Measurements from ENCODE around the gene CFAP20DC.

DNA sequence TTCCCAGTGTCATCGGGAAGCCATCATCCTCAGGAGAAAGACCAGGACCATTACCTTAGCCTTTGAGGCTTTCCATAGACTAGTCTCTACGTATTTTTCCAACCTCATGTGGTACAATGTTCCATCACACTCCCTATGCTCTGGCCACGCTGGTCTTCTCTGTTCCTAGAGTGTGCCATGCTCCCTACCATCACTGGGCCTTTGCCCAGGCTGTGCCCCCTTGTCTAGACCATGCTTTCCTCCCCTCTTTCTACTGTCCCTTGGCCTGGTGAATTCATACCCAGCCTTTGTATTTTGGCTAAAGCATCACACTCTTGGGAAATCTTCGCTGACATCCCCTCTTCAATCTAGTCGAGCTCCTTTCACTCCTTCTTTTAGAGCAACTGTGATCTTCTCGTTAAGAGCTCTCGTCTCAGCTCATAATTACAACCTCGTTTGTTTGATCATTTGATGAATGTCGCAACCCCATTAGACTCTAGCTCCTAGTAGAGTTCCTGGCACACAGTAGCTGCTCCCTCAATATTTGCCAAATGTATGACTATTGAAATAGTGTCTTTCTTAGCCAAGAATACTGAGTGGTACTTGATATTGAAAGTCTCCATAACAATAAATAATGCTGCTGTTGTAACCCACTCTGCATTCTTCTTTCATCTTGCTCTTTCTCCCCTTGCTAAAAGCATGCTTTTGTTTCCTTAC, 283.1 kb downstream of the CFAP20DC start:
- TF ChIP-seq EZH2 (IDR thresholded peaks at IDR 0.05) (no peak), CTCF (IDR thresholded peaks at IDR 0.05 in 2 of 3, conservative IDR thresholded peaks at IDR 0.05 in 1 of 3; ENCODE audit: borderline replicate concordance in 1 of 3, insufficient read depth in 1 of 3, low read depth in 2 of 3, low read length in 2 of 3) (no peak), JUND (IDR thresholded peaks at IDR 0.05) (no peak), EZH2phosphoT487 (IDR thresholded peaks at IDR 0.05; ENCODE audit: borderline replicate concordance) (no peak), POLR2A (IDR thresholded peaks at IDR 0.05; ENCODE audit: borderline replicate concordance, extremely low read depth, insufficient read depth, insufficient read length) (no peak), ELF1 (IDR thresholded peaks at IDR 0.05; ENCODE audit: borderline replicate concordance, low read depth) (no peak), POLR2AphosphoS5 (IDR thresholded peaks at IDR 0.05; ENCODE audit: low read depth, low read length) (no peak), RAD21 (IDR thresholded peaks at IDR 0.05; ENCODE audit: low read depth) (no peak), ZBTB33 (IDR thresholded peaks at IDR 0.05; ENCODE audit: extremely low read depth, insufficient replicate concordance, low read length) (no peak), FOSL1 (IDR thresholded peaks at IDR 0.05; ENCODE audit: low read depth) (no peak), SP1 (IDR thresholded peaks at IDR 0.05; ENCODE audit: low read depth) (no peak), EGR1 (IDR thresholded peaks at IDR 0.05; ENCODE audit: low read depth) (no peak), YY1 (IDR thresholded peaks at IDR 0.05; ENCODE audit: extremely low read depth, insufficient replicate concordance, low read depth, low read length) (no peak)
- TF ChIP-seq, protein P1, sequence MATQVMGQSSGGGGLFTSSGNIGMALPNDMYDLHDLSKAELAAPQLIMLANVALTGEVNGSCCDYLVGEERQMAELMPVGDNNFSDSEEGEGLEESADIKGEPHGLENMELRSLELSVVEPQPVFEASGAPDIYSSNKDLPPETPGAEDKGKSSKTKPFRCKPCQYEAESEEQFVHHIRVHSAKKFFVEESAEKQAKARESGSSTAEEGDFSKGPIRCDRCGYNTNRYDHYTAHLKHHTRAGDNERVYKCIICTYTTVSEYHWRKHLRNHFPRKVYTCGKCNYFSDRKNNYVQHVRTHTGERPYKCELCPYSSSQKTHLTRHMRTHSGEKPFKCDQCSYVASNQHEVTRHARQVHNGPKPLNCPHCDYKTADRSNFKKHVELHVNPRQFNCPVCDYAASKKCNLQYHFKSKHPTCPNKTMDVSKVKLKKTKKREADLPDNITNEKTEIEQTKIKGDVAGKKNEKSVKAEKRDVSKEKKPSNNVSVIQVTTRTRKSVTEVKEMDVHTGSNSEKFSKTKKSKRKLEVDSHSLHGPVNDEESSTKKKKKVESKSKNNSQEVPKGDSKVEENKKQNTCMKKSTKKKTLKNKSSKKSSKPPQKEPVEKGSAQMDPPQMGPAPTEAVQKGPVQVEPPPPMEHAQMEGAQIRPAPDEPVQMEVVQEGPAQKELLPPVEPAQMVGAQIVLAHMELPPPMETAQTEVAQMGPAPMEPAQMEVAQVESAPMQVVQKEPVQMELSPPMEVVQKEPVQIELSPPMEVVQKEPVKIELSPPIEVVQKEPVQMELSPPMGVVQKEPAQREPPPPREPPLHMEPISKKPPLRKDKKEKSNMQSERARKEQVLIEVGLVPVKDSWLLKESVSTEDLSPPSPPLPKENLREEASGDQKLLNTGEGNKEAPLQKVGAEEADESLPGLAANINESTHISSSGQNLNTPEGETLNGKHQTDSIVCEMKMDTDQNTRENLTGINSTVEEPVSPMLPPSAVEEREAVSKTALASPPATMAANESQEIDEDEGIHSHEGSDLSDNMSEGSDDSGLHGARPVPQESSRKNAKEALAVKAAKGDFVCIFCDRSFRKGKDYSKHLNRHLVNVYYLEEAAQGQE (IDR thresholded peaks at IDR 0.05; ENCODE audit: low read depth), result no peak

Data from HCT116 (cell line).